ENCODE measurements around the gene DCLRE1B. TPM values are rescaled to one million over a fixed set of nuclear protein-coding genes. Genes with fewer than 3 reads are reported as not detected.
A peak's percentile ranks its signal among the peaks of the same experiment; 100 is the strongest.

Gene DCLRE1B
- total RNA-seq: 4.9 and 8.1 TPM in 2 replicates

DNA sequence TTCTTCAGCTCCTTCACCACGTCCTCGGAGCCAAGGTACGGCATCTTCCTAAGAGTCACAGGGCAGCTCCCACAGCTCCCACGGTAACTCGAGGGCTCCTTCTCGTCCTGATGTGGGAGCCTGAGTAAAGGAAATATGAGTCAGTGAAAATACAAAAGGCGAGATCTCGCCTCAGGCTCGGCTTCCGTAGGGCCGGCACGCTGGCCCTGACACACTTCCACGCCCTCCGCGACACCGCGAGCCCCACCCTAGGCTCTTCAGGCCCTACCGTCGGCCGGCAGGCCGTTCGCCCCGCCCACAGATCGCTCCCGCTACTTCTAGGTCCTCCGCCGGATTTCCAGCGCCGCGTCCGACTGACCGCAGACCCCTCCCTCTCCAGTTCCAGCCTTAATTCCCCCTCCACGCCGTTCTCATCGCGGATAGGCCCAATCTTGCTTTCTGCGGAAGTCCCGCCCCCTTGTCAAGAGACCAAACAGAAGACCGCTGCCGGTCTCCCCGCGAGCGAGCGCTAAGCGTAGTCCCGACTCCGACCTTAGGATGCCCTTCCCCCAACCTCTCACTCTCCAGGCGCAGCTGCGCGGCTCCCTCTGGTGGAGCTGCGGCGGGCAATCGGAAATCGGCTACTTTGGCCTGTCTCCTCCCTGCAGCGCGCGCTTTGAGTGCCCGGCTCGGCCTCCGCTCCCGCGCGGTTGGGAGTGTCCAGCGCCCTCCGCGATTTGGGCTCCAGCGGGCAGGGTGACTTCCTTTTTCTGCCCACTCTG is at the start of gene DCLRE1B, which contains the start of gene AP4B1:
TSS of gene DCLRE1B (plus strand) at position 653 of the 761 bp plus-strand sequence. CDS start 261 bp downstream, outside the sequence.
TSS of gene AP4B1 (minus strand) at position 126 of the 761 bp plus-strand sequence. CDS start at position 44, 82 bp downstream.
- DNase-seq (ENCODE audit: extremely low read depth, low read depth, low spot score): peak; percentile 96

DNA sequence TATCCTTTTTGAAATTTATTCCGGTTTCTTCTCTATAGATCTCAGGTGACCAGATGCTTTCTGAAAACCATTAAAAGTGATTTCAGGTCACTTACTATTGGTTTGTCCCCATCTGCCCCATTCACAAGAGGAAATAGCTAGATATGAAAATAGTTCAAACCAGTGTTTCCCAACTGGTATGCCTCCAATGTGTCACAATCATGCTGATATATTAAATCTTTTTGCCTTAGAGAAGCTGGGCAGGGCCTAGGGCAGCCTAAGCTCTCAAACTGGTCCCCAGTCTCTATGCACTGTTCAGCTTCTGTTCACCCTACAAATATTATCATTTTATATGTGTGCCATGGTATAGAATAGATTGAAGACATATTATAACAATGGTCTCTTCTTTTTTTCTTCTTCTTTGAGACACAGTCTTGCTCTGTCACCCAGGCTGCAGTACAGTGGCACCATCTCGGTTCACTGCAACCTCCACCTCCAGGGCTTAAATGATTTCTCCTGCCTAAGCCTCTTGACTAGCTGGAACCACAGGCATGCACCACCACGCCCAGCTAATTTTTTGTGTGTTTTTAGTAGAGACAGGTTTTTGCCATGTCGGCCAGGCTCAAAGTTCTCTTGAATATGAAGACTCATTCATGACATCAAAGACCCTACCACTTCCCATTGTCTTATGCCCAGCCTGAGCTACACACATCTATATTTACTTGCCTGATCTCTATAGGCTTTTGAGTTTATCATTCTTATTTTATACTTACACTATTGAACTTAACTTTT is 49.3 kb upstream of the DCLRE1B start:
- no peak for DNase-seq (ENCODE audit: extremely low read depth, low read depth, low spot score)

DNA sequence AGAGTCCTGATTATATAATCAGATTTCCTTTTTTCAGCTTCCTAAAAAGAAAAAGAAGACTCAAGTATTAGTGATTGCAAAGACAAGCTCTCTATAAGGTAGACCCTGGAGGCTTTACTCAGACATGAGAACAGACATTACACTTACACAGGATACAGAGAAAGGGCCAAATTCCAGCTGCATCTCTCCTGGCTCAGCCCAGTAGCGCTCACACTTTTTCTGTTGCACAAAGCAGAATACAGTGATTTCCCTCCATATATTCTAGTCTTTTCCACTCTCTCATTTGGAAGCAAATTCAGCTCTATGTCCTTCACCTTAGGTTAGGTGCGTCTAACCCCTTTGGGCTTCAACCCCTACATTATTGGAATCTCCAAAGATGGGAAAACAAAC is 48.7 kb upstream of the DCLRE1B start:
- no peak for DNase-seq (ENCODE audit: extremely low read depth, low read depth, low spot score)

DNA sequence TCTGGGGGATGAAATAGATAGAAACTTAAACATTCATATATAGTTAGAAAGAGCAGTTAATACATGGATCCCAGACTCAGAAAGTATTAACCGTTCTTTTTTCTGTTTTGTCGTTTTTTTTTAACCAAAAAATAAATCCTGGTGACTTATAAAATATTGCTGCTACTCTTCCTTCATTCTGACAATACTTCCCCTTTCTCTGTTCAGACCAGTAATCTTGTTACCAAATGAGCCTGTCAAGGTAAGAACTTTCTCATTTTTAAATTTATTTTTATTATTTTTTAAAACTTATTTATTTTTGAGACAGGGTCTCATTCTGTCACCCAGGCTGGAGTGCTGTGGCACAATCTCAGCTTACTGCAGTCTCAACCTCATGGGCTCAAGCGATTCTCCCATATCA is 47.4 kb upstream of the DCLRE1B start:
- no peak for DNase-seq (ENCODE audit: extremely low read depth, low read depth, low spot score)

DNA sequence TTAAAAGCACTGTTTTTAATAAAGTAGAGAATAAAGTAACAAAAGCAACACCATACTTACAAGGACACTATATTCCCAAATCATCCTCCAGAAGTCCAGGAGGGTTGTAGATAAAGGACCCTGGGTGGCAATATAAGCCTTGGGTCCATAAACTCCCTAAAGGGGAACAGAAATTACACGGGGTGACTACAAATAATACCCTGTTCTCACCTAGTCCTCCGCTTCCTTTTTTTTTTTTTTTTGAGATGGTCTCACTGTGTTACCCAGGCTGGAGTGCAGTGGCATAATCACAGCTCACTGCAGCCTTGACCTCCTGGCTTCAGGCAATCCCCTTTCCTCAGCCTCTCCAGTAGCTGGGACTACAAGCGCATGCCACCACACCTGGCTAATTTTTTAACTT is 46.7 kb upstream of the DCLRE1B start:
- DNase-seq (ENCODE audit: extremely low read depth, low read depth, low spot score): no peak

DNA sequence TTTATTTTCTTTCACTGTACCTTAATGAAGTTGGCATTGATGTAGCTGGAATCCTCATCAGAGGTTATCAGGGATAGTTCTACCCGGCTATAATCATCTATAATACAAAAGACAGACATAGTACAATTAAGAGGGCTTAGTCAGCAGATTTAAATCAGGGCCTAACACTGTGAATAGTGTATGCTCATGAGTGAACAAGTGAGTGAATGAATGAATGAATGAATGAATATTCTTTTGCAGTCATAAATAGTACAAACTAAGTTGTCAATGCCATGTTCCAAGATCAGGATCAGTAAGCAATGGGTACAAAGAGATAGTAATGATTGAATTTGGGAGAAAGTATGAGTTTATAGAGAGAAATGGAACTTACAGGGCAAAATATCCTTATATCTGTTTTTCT is 46.1 kb upstream of the DCLRE1B start:
- no peak for DNase-seq (ENCODE audit: extremely low read depth, low read depth, low spot score)

DNA sequence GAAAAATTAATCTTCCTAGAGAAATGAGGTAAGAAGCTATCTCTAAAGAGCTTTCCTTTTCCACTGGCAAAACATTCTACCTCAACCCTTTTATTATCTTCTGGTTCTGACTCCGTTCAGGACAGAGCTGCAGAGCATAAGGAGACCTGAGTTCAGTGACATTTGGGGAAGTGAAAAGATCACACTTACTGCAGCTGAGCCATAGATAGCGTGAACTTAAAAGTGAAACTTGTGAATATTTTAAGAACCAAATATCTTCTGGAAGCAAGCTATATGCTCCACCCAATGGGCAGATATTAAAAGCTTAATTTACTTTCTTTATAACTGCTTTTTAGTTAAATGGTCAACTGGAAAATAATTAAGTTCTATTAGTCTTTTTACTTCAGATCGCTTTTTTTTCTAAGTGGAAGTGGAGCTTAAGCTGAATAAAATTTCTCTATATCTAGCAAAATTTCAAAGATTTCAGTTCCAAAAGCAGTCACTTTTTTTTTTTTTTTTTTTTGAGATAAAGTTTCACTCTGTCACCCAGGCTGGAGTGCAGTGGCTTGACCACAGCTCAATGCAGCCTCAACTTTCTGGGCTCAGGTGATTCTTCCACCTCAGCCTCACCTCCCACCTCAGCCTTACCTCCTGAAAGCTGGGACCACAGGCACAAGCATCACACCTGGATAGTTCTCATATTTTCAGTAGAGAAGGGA is 45.5 kb upstream of the DCLRE1B start:
- no peak for DNase-seq (ENCODE audit: extremely low read depth, low read depth, low spot score)

DNA sequence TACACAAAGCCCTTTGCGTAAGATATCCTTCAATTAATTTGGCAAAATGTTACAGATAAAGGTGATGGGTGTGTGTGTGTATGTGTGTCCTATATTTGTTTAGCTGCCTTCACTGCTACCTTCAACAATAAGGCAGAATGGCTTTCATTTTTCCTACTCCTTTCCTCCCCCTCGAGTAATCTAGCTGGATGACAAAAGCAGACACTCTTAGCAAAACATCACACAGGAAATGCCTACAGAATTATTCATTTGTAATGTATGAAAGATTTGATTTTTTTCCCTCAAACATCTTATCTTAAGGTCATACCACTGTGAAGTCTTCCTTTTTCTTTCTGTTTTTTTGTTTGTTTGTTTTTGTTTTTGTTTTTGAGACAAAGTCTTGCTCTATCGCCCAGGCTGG is 44.2 kb upstream of the DCLRE1B start:
- DNase-seq (ENCODE audit: extremely low read depth, low read depth, low spot score): peak; percentile 52

DNA sequence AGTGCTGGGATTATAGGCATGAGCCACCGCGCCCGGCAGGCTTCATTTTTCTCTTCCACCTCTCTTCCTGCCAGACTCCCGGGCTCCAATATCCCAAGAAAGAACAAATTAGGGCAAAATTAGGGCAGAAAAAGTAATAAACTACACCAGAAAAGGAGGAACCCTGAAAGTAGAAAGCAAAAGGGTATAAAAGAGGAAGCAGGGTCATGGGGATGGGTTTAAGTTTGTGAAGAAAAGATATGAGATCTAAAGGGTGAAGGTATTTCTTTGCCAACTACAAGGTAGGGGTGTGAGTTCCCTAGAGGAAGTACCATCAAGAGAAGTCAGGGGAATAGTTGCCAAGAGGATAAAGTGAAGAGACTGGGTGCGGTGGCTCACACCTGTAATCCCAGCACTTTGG is 43.5 kb upstream of the DCLRE1B start:
- DNase-seq (ENCODE audit: extremely low read depth, low read depth, low spot score): no peak

DNA sequence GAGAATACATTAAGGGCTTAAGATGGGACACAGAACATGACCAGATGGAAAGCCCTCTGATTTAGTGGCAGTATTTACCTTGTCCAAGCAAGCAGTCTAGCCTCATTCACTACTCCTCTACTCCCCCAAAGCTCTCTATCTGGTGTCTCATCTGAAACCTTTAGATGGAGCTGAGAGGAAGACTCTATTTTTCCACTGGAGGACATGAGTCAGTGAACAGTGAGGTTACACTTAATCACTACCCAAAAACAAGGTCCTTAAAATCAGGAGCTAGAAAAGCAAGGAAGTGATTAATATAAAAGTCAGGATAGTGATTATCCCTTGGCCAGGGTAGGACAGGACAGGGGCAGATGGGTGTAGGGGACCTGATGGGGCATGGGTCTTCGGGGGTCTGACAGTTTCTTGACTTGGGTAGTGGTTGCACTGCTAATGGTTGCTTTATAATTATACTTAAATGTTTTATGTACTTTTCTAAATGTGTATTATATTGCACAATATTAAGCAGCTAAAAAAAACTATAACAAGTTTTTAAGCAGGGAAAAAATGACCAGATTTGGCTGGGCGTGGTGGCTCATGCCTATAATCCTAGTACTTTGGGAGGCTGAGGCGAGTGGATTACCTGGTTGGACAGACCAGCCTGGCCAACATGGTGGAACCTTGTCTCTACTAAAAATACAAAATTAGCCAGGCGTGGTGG is 36.6 kb upstream of the DCLRE1B start:
- DNase-seq (ENCODE audit: extremely low read depth, low read depth, low spot score): no peak

DNA sequence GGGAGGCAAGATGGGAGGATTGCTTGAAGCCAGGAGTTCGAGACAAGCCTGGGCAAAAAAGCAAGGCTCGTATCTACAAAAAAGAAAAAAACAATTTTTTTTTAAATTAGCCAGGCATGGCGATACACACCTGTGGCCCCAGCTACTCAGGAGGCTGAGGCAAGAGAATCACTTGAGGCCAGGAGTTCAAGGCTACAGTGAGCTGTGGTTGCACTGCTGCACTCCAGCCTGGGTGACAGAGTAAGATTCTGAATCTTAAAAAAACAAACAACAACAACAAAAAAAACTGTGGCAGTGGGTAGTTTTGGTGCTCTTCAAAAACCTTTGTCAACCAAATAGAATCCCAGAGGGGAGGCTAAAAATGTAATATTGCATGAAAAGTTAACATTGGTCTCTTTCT is 34.3 kb upstream of the DCLRE1B start:
- no peak for DNase-seq (ENCODE audit: extremely low read depth, low read depth, low spot score)

DNA sequence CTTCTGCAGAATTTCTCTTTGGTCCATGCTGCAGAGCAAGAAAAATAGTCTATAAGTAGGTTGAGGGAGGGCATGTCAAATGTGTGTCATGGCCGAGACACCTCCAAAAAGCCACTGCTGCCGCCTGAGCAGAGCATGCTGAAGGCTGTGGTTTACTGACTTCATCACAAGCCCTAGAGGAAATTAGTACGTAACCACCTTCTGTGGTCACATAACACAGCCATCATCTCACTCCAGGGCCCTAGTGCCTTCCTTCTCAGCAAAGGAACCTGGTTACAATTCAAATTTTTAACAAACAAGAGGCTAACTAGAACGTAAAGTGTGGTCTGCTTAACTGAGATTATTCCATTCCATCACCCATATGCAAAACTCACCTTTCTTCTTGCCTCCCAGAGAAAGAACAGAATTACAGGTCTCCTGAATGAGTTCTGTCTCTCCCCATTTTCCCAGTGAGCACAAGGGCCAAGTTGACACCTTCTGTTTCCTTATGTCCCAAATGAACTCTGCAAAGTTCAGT is 33.5 kb upstream of the DCLRE1B start, which contains the start of gene PTPN22:
TSS of gene PTPN22 (minus strand) at position 116 of the 517 bp plus-strand sequence.
- no peak for DNase-seq (ENCODE audit: extremely low read depth, low read depth, low spot score)

DNA sequence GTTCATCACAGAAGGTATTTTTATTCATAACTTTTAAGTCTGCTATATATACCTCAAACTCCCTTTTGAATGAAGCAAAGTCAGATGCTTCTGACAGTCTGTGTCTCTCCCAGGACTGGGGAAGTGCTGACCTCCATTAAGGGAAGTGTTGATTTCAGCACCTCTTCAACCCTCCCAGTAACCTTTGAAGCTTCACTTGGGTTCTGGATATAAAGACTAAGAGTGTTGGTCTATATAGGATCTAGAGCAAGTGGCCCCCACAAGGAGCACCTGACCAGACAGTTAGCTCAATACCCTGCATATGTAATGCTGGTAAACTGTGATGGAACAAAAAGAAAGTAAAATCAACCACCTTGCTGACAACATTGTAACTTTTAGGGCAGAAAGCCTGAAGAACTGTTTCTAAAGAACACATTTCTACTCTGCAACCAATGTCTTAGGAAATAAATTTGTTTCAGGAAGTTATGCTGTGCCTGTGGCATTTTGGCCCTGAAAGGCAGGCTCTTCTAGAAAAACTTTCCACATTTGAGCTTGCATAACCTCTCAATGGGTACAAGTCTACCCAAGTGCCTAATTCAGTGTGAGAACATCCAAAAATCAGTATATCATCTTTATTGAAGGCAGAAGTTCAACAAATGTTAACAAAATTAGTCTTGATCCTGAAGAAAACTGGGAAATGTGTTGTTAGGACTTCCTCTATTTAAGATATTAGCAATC is 32.7 kb upstream of the DCLRE1B start:
- DNase-seq (ENCODE audit: extremely low read depth, low read depth, low spot score): no peak

DNA sequence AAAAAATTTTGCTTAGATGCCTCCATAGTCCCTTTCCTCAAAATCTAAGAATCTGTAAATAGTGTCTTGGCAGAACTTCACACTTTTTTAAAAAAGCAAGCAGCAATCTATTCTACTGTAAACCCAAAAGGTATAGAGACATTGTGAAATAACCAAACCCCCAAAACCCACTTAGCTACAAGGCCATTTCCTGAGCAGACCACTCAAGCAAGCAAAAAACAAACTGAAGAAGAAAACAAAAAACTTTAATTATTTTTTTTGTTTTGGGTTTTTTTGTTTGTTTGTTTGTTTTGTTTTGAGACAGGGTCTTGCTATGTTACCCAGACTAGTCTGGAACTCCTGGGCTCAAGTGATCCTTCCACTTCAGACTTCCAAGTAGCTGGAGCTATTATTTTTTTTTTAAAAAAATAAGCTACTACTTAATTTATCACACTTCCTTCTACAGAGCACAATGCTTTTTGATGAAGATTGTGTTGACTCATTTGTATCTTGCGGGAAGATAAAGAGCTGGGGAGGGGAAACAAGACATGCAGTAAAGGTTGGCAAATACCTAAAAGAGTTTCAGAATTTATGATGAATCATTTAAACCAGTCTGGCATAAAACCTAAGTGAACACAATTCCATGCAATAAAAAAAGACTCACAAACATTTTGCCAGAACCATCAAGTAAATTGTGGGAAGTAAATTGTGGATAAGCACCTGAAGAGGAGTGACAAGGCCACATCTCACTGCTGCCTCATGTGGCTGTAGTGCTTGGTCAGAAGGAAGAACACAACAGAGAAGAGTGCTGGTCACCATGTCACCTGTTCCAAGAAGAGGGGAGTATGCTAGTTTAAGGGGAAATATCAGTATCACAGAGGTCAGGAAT is 30.9 kb upstream of the DCLRE1B start:
- no peak for DNase-seq (ENCODE audit: extremely low read depth, low read depth, low spot score)

DNA sequence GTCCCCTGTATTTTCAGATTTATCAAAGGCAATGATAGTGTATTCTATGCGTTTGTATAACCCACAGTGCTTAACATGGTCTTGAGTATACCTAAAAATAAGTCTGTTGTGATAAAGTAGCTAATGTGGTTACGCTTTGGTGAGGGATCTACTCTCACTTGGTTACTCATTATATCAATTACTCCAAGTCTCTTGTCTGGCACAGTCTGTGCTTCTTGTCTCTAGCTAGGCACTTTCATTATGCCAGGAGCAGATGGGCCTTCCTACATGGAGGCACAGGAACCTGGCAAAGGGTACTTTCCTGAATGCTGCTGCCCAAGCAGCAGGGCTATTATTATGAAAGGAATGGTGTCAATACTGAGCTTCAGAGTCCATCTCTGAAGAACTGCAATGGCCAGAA is 29.4 kb upstream of the DCLRE1B start:
- DNase-seq (ENCODE audit: extremely low read depth, low read depth, low spot score): no peak

DNA sequence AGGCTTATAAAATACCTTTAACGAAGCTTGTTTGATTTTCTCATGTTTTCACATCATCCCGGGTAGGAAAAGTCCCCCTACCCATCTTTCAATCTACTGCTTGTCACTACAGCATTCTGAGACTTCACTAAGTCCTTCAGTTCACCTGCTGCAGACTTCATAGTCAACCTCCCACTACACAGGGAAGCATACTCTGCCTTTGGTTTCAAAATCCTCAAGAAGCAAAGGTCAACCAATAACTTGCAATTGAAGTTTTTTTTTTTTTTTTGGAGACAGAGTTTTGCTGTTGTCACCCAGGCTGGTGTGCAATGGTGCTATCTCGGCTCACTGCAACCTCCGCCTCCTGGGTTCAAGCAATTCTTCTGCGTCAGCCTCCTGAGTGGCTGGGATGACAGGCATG is 28.9 kb upstream of the DCLRE1B start:
- DNase-seq (ENCODE audit: extremely low read depth, low read depth, low spot score): no peak

DNA sequence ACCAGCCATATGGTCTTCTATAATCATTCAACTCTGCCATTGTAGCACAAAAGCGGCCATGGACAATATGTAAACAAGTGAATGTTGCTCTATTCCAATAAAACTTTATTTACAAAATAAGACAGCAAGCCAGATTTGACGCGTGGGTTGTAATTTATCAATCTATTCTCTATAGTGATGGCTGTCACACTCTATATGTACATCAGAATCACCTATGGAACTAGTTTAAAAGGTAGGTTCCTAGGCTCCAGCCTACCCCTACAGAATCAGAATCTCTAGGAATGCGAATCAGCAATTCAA is 25.4 kb upstream of the DCLRE1B start:
- no peak for DNase-seq (ENCODE audit: extremely low read depth, low read depth, low spot score)

DNA sequence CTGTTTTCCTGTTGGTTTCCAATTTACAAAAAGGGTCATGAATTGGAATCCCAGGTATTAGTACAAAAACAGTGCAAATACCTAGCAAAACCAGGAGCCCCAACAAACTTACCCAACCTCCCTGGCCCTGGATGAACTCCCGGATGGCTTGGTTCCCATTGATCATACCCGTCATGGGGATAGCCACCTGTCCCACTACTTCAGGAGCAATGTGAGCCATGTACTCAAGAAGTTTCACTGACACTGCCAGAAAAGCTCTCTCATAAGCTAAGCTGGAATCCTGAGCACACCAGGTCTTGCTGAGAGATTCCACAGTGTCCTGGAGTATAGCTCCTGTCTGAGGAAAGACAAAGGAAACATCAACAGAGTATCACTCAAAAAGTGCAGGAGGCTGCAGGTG is 23.5 kb upstream of the DCLRE1B start:
- DNase-seq (ENCODE audit: extremely low read depth, low read depth, low spot score): no peak

Data from glomerular endothelial cell (primary cell).